ENCODE data around the gene KRT86. TPM values are rescaled to one million over a fixed set of nuclear protein-coding genes. Genes with fewer than 3 reads are reported as not detected.
A peak's percentile ranks its signal among the peaks of the same experiment; 100 is the strongest.
"Not testable (repeated sequence)": the region's sequence is repeated elsewhere in the genome, so short reads cannot be mapped to it uniquely, and the experiment has no call there.

KRT86 gene
- total RNA-seq, 1 experiment from 2014 or later: 0.48 TPM

DNA sequence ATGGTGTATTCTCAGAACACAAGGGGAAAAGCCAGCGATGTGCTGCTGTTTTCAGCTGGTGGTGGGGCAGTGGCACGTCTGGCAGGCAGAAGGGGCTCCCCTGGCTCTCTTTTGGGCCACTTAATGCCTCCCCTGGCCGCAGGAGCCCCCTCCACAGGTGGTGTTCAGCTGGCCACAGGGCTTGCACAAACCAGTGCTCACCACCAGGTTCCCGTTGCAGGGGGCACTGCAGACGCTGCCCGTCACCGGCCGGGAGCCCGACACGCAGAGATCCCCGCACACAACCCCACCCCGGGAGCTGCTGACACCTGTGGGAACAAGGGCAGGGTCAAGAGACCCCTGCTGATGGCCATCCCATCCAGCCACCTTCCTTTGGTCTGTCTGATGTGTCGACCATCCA is 40.1 kb downstream of the KRT86 start:
- DNase-seq (ENCODE audit: low read depth): no peak

DNA sequence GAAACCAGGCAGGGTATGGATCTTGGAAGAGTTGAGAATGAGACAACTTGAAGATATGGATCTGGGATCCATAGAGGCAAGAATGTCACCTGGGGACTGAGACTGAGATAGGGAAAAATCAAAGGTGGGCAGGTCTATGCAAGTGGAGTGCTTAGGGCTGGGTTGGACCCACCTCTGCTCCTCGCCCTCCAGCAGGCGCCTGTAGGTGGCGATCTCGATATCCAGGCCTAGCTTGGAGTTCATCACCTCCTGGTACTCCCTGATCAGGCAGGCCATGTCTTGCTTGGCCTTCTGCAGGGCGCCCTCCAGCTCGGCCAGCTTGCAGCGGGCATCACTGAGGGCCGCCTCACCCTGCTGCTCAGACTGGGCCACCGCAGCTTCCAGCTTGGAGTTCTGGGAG is 41.3 kb downstream of the KRT86 start:
- DNase-seq (ENCODE audit: low read depth): not testable (repeated sequence)

DNA sequence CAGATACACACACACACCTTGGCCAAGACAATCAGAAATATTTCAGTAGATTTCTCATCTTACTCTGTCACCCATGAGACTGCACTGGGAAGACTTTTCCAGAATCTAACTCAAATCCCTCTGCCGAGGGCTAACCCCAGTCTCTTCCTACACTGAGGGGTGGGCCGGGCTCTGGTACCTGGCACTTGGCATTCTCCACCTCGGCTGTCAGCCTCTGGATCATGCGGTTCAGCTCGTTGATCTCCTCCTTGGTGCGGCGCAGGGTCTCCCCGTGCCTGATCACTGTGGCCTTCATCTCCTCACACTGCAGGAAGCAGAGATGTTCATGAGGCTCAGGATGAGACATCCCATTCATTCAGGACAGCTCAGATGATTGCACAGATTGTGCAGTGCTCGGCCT is 41.8 kb downstream of the KRT86 start:
- DNase-seq (ENCODE audit: low read depth): no peak

DNA sequence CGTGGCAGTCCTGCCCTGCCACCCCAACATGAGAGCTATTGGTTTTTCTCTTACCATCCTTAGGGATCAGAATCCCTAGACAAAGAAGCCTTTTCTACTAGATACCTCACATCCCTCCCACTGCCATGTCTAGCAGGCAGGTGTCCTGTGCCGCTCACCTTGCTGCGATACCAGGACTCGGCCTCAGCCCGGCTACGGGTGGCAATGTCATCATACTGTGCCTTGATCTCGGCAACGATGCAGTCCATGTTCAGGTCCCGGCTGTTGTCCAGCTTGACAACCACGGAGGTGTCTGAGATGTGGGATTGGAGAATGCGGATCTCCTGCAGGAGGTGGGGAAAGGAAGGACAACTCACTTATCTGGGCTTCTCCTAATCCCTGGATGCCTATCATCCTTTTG is 42.3 kb downstream of the KRT86 start:
- DNase-seq (ENCODE audit: low read depth): no peak

DNA sequence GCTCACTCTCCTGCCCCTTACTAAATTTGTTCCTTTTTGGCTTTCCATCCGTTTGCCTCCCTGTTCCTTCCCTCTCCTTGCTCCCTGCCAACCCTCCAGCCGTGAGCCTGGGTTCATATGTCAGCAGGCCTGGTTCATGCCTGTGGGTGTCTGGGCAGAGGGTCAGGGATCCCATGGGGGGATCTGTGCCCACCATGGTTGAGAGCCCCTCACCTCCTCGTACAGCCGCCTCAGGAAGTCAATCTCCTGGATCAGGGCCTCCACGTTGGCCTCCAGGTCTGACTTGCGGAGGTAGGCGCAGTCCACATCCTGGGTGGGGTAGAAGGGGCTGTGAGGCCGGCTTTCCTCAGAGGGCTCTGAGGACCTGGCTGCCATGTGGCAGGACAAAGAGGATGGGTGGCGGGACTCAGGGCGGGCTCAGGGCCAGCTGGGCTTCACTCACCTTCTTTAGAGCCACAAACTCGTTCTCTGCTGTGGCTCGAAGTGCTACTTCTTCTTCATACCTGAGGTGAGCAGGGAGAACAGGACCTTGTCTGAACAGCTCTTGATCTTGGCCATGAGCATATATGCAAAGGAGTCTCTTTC is 43.1 kb downstream of the KRT86 start:
- DNase-seq (ENCODE audit: low read depth): no peak

DNA sequence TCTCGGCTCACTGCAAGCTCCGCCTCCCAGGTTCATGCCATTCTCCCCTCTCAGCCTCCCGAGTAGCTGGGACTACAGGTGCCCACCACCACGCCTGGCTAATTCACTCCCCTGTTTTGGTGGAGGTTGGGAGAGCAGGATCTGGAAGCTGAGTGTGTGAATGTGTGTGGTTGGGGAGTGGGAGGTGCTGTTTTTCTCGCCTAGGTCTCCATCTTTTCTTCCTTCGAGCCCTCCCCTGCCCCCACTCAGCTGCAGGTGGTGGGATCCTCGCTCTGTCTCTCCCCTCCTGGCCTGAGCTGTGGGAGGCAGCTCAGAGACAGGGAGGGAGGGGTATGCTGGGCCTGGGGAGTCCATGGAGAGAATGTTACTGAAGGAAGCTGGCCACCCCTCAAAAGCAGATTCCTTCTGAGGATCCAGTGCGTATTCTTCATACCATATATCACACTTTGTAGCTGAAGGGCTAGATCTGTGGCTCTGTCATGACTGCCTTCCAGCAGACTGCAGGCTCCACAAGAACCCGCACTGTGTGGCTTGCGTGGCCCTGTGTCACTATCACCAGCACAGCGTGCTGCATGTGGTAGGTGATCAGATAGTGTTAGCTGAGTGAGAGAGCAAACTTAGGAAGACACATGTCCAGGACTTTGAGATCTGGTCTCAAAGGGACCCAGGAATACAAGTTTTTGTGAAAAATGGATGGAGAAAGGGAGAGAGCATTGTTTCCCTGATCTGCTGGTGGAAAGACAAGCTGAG is 44.0 kb downstream of the KRT86 start:
- DNase-seq (ENCODE audit: low read depth): no peak

DNA sequence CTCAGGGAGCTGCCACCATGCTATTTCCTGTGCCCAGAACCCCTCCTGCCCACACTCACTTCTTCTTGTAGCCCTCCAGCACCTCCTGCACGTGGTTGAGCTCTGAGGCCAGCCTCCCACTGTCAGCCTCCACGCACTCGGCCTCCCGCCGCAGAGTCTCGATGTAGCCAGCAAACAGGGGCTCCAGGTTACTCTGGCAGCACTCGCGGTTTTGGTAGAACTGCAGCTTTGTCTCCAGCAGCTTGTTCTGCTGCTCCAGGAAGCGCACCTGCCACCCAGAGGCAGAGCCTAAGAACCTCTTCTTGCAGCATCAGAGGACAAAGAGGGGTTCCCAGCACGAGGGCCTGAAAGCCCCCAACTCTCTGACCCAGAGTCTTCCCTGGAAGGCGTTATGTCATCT is 44.7 kb downstream of the KRT86 start:
- no peak for DNase-seq (ENCODE audit: low read depth)

DNA sequence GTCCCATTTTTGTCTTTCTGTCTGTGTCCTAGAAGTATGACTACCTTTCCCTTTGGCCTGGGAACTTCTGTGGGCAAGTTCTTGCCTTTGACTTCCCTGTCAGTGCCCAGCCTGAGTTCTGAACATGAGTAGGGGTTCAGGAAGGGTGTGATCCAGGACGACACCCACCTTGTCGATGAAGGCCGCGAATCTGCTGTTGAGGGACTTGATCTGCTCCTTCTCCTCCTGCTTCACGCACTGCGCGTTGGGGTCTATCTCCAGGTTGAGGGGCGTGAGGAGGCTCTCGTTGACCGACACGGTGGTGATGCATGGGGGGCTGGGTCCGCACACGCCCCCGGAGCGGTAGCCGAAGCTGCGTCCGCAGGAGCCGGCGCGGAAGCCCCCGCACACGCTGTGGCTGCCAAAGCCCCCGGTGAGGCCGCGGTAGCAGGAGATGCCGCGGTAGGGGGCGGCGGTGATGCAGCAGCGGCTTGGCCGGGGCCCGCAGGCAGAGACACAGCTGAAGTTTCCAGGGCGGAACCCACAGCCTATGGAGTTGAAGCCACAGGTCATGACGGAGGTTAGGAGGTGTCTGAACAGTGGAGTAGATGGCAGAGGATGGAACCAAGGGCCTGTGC is 46.4 kb downstream of the KRT86 start, which contains the start of gene KRT83:
Gene KRT83 (minus strand): TSS at position 615 of the 617 bp plus-strand sequence. CDS start 63 bp downstream, at position 552.
- DNase-seq (ENCODE audit: low read depth): no peak

DNA sequence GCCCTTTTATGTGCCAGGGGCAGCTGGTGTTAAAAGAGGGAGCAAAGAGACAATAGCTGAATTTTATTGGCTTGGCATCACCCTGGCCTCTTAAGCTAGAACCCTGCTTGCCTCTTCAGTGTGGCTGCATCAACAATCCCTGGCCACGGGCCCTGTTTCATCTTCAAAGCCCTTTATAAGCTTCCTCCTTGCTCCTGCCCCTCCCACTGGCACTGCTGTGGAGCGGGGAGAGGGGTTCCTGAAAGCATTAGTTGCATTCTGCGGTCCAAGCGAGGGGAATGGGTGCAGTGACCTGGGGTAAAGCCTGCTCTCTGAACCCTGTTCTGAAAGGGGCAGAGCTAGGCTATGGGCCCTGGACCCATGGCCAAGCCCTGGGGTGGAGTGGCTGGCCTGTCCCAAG is 47.0 kb downstream of the KRT86 start:
- DNase-seq (ENCODE audit: low read depth): no peak

DNA sequence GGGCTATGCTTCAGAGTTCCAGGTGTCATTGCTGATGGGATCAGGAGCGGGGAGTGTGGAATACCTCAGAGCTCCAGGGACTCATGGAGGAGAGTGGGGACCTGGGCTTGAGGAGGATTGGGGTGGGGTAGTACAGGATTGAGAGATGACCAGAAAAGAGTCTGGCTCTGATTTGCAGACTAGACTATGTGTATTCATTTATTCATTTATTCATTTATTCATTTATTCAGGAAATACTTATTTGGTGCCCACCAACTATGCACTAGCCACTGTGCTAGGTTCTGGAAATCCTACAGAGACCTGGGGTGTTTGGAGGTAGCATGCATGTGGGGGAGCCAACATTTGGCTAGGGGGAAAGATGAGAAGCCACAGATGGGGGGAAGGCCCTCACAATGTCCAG is 47.6 kb downstream of the KRT86 start:
- DNase-seq (ENCODE audit: low read depth): no peak

DNA sequence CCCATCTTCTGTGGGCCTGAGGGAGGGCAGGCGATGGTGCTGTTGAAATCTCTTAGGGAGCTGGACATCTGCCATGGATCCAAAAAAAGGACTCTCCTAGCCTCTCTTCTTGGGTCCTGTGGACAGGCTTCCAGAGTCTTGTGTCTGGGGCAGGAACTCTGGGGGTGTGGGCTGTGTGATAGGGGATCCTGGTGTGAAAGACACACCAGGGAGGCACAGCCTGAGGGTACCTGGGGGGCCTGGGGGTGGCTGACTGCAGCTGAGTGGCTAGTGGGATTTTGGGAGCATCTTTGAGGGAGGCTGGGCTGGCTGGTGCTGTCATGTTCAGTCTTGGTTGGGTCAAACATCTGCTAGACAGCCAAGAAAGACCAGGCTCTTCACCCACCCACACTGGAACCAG is 48.6 kb downstream of the KRT86 start:
- DNase-seq (ENCODE audit: low read depth): no peak

DNA sequence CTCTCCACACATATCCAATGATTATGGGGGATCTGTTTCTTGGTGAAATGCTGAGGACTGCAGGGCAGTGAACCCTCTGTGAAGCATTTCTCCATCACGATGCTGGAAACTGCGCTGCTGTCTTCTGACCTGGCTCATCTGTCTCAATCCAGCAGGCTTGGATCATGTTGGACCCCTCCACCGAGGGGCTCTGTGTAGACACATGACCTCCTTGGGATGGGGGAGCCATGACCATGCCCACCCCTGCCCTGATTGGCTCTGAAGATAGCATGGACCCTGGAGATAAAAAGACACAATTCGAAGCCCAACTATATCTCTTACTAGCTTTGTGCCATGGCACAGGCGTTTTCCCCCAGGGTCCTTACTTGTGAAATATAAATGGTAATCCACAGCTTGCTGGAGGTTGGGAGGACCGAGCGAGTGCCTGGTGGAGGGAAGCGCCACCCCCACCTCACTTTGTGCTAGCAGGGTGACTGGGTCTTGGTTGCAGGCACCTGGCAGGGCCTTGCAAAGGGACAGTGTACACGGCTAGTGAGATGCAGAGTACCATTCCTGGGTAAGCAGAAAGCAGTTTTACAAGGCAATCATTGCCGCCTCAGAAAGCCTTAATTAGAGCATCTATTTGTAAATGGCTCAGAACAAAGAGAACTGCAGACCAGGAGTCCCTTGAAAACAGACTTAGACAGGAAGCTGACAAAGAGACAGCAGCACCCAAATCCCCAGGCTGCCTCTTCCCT is 49.1 kb downstream of the KRT86 start:
- no peak for DNase-seq (ENCODE audit: low read depth)

DNA sequence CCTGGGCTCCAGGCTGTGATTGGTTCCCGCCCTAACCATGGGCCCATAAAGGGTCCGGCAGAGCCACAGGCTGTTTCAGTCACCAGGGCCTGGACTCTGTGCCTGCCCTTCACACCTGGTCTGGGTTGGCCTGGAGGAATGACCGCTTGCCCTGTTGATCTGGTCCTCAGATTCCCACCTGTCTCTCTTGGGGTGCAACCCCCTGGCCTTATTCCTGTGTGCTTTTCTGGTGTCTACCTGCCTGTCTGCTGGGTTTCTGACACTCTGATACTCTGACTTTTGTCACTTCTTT is 49.7 kb downstream of the KRT86 start:
- no peak for DNase-seq (ENCODE audit: low read depth)

DNA sequence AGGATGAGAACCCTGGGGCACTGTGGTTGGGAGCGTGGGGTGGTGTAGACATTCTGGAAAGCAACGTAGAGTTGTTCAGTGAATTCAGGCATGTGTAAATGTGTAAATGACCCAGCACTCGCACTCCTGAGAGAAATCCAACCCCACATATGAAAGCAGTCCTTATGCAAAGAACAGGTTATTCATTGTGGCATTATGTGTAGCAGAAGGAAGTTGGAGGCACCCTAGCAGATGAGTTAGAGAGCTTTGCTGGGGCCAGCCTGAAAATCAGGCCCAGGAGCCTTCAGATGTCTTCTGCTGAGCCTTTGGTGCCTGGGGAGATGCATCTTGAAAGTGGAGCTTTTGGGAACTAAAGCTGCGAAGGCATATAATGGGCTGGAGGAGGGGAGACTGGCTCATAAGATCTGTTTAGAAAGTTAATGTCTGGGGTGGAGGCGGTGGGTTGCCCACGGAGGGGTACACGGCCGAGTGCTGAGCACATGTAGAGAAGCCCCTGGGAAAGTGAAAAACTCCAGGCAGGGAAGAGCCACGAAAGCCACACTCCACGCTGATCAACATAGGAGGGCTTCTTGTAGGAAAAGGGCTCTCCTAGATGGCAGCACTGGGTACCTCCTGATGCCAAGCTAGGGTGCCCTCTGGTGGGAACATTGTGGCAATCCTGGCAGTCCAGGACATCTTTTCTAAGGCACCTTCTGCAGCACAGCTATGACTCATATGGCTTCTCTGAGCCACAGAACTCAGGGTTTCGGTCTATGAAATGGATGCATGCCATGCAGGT is 52.8 kb downstream of the KRT86 start:
- DNase-seq (ENCODE audit: low read depth): peak; percentile 89

DNA sequence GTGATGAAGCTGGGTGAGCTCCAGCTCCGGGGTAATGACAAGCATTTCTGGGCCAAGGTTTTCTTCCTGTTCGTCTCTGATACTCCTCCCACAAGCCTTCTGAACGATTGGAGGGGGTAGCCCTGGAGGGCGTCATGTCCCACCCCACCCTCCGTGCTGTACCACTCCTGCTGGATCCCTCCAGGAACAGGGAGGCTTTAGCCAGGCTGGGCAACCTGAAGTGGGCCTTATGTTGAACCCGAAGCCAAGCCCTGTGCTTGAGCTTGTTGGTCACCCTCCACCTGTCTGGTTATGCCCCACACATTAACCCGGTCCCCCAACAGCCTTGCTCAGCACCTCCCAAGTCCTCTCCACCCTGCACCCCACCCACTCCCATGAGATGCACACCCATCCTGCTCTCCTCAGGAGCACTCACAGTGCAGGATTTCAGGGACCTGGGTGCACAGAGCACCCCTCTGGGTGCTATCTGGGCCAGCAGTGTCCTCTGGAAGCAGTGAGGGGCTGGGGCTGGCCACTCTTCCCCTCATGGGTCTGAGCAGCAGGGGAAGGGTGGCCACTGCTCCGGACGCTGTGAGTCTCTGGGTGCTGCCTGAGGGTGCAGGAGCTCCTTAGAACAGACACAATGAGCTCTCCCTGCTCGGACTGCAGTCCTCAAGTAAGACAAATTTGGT is 53.5 kb downstream of the KRT86 start:
- DNase-seq (ENCODE audit: low read depth): no peak

DNA sequence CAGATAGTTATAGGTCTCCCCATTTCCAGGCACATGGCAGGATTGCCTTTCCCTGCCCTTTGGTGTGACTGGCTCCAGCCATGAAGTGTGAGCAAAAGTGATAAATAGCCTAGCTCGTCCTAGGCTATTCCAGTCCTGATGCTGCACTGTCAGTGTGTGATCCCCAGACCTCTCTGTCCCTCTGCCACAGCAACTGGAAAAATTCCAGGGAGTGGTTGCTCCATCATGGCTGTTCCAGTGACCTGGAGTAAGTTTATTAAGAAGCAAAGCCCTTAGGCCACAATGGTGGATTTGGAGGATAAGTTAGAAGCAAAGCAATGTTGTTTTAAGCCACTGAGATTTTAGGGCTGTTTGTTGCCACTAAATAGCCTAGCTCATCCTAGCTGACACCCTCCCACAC is 56.6 kb downstream of the KRT86 start:
- no peak for DNase-seq (ENCODE audit: low read depth)

DNA sequence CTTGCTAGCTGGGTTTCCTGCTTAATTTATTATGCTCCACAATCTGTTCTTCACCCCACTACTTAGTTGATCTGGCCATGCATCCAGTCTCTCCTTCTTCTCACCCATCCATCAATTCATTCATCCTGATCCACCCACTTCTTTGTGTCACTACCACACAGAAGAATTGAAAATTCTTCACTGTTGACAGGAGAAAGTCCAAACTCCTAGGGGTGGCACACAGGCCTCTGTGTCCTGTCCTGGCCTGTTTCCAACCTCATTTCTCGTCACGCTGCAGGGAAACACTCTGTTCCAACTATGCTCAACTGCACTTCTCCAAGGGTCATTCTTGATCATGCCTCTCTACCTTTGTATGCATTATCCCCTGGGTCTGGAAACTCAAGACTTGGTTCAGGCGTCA is 57.4 kb downstream of the KRT86 start:
- no peak for DNase-seq (ENCODE audit: low read depth)

DNA sequence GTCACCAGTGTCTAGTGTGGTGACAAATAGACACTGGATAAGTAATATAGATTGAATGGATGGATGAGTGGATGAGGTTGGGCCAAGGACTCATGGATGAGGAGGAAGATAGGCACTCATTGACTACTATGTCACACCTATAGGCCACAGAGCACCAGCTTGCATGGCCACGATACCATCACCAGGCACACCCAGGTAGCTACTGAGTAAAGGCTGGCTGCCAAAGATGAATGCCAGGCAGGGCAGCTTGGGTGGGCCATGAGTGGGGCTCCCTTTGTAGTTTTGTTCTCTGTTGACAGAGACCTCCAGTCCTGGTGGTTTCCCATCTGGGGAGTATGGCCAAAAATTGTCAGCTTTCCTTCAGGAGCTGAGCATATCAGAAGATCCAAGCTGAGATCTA is 57.9 kb downstream of the KRT86 start:
- no peak for DNase-seq (ENCODE audit: low read depth)

DNA sequence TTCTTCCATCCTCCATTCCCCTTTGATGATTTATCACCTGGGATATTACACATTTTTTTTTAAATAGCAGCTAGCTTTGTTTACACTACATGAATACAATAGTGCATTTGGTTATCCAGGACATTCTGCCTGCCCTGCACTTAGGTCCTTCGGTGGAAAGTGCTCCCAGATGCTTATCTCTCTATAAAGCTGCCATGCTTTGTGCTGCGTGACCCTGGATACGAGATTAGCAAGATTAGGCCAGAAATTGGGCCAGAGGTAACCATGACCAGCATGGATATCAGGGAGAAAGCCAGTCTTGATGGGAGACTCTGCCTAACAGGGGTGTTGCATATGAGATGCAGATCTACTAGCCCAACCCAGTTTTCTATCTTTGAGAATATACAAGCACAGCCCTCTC is 58.9 kb downstream of the KRT86 start:
- no peak for DNase-seq (ENCODE audit: low read depth)

DNA sequence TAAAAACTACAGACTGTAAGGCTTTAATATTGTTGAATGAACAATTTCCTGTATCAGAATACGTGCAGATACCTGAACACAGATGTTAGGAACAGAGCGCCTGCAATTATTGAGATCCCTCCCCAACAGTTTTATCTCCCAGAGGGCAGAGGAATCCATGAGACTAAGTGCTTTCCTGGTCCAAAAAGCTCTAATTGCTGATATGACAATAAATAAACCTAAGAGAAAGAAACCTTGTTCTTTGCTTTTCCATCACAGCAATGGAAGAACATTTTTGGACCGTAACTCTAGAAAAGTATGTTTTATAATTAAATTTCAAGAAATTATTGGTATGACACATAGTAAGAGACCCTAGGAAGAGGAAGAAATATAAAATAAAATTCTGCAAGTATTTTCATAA is 59.7 kb downstream of the KRT86 start:
- no peak for DNase-seq (ENCODE audit: low read depth)

DNA sequence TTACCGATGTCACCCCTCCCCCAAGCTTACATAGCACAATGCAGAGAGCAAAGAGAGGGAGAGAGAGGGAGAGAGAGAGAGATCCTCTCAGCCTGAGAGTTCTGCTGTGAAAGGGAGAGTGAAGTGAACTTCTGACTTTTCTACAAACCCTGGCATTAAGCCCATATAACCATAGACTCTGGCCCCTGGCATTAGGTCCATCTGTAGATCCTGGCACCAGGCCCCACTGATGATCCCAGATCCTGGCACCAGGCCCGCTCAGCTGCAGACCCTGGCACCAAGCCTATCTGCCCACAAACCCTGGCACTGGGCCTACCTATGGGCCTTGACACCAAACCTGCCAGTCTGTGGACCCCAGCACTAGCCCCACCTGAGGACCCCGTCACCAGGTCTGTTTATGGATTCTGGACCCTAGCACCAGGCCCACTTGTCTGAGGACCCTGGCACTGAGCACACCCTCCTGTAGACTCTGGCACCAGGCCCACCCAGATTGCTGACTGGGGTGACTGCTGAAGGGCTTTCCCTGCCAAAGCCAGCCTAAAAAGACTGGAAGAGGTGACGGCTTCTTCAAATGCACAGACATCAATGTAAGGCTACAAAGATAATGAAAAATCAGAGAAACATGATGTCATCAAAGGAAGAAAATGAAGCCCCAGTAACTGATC is 61.3 kb downstream of the KRT86 start:
- peak; percentile 41 for DNase-seq (ENCODE audit: low read depth)
